ENCODE data around the gene TGFBR3L. TPM values are rescaled to one million over a fixed set of nuclear protein-coding genes. Genes with fewer than 3 reads are reported as not detected.
A peak's percentile ranks its signal among the peaks of the same experiment; 100 is the strongest.

Gene TGFBR3L
- total RNA-seq, 2 experiments from 2014 or later: 0.13 to 0.61 TPM

GRCh38 chr19:7916103-7916954, 1.7 kb downstream of the TGFBR3L start:
- TF ChIP-seq, protein P1, sequence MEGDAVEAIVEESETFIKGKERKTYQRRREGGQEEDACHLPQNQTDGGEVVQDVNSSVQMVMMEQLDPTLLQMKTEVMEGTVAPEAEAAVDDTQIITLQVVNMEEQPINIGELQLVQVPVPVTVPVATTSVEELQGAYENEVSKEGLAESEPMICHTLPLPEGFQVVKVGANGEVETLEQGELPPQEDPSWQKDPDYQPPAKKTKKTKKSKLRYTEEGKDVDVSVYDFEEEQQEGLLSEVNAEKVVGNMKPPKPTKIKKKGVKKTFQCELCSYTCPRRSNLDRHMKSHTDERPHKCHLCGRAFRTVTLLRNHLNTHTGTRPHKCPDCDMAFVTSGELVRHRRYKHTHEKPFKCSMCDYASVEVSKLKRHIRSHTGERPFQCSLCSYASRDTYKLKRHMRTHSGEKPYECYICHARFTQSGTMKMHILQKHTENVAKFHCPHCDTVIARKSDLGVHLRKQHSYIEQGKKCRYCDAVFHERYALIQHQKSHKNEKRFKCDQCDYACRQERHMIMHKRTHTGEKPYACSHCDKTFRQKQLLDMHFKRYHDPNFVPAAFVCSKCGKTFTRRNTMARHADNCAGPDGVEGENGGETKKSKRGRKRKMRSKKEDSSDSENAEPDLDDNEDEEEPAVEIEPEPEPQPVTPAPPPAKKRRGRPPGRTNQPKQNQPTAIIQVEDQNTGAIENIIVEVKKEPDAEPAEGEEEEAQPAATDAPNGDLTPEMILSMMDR (conservative IDR thresholded peaks at IDR 0.05; ENCODE audit: low read length): no peak
- ChIA-PET CTCF (ENCODE audit: unreplicated experiment) (no interaction called here), POLR2A (no interaction called here)
- H3K27ac ChIP-seq (ENCODE audit: low read depth, low read length, poor library complexity, severe bottlenecking): no peak overlapping the region
- peaks cover 11% of the 10 kb centered on the region for H3K4me1 ChIP-seq (ENCODE audit: insufficient read depth, low read length, poor library complexity, severe bottlenecking)
- H3K79me2 ChIP-seq (ENCODE audit: insufficient read depth, low read depth, low read length): no peaks in the 10 kb centered on the region
- H3K9me3 ChIP-seq (ENCODE audit: low read length): no peaks in the 10 kb centered on the region
- H3K36me3 ChIP-seq (ENCODE audit: insufficient read depth, low read length): peaks cover 20% of the 10 kb centered on the region; the same call in 1 of the 2 replicates
- no peaks in the 10 kb centered on the region for H3K9me2 ChIP-seq (ENCODE audit: insufficient read depth, low read length)
- peak overlapping the region; percentile 45; the same call in 1 of the 2 replicates for H3K4me2 ChIP-seq (ENCODE audit: low read length)
- H4K20me1 ChIP-seq (ENCODE audit: insufficient read depth, low read length): peaks cover 2% of the 10 kb centered on the region; the same call in 1 of the 2 replicates
- intact Hi-C loops (cut with micrococcal nuclease; ENCODE audit: unreplicated experiment): no loop called here
- H3K4me3 ChIP-seq (ENCODE audit: low read depth, low read length, poor library complexity, severe bottlenecking): peak overlapping the region; percentile 39
- no peak overlapping the region for H2AFZ ChIP-seq (ENCODE audit: low read length)
- DNase-seq (ENCODE audit: low spot score): peak; percentile 24
- BruUV-seq (replicated peaks): no TSS peak

DNA sequence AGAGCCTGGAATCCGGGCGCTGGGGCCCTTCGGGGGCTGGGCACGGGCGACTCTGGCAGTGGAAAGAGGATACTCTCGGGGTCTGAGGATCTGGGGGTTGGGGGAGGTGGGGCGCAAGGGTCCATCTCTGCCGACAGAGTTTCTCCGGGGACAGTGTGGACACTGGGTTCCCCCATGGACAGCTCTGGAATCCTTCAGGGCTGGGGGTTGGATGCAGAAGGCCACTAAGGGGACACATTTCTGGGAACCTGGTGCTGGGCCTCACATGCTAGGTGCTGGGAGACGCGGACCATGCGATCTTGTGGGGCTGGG, 2.3 kb downstream of the TGFBR3L start:
- H4K20me1 ChIP-seq (ENCODE audit: insufficient read depth, low read length): peaks cover 6% of the 10 kb centered on the region; the same call in 1 of the 2 replicates
- intact Hi-C loops (cut with micrococcal nuclease; ENCODE audit: unreplicated experiment): no loop called here
- no peaks in the 10 kb centered on the region for H3K79me2 ChIP-seq (ENCODE audit: insufficient read depth, low read depth, low read length)
- peaks cover 16% of the 10 kb centered on the region for H3K4me1 ChIP-seq (ENCODE audit: insufficient read depth, low read length, poor library complexity, severe bottlenecking)
- no peak overlapping the region for H3K4me3 ChIP-seq (ENCODE audit: low read depth, low read length, poor library complexity, severe bottlenecking)
- DNase-seq (ENCODE audit: low spot score): no peak
- TF ChIP-seq EZH2phosphoT487 (IDR thresholded peaks at IDR 0.05; ENCODE audit: borderline replicate concordance, low read depth, low read length): no peak
- TF ChIP-seq, protein P1 (conservative IDR thresholded peaks at IDR 0.05; ENCODE audit: low read length): no peak
- BruUV-seq (replicated peaks): no TSS peak
- ChIA-PET CTCF (ENCODE audit: unreplicated experiment) (no interaction called here), POLR2A (no interaction called here)
- no peak overlapping the region for H2AFZ ChIP-seq (ENCODE audit: low read length)
- H3K9me3 ChIP-seq (ENCODE audit: low read length): no peaks in the 10 kb centered on the region
- H3K36me3 ChIP-seq (ENCODE audit: insufficient read depth, low read length): peaks cover 14% of the 10 kb centered on the region; the same call in 1 of the 2 replicates
- 0 out of 2 replicates have a peak overlapping the region, but pooled peaks have one; percentile 14 for H3K4me2 ChIP-seq (ENCODE audit: low read length)
- H3K27ac ChIP-seq (ENCODE audit: low read depth, low read length, poor library complexity, severe bottlenecking): no peak overlapping the region
- no peaks in the 10 kb centered on the region for H3K9me2 ChIP-seq (ENCODE audit: insufficient read depth, low read length)

Measured in OCI-LY7 (cell line).